Measurements from ENCODE around the gene SARDH. TPM values are rescaled to one million over a fixed set of nuclear protein-coding genes. Genes with fewer than 3 reads are reported as not detected.

The SARDH gene
- total and polyA plus RNA-seq, 11 donors: 0.19 to 1.7 (median 0.69) TPM

DNA sequence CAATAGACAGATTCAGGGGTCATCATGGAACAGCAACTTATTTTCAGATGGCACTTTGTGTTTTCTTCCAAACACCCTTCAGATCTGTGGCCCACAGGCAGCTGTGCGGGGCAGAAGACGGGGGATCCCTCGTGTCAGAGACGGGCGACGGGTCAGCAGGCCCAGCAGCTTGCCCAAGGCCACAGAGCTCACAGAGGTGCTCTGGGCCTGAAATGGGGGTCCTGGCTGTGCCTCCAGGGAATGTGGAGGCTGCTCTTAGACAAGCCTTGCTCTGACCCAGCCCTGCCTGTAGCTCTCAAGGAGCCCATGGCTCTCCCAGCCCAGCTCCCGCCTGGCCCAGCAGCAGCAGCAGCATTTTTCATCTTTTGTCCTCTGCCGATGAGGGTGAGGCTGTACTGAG lies 40.9 kb upstream of the SARDH start:
- no peak for TF ChIP-seq POLR2A (IDR thresholded peaks at IDR 0.05)
- TF ChIP-seq, protein P1, sequence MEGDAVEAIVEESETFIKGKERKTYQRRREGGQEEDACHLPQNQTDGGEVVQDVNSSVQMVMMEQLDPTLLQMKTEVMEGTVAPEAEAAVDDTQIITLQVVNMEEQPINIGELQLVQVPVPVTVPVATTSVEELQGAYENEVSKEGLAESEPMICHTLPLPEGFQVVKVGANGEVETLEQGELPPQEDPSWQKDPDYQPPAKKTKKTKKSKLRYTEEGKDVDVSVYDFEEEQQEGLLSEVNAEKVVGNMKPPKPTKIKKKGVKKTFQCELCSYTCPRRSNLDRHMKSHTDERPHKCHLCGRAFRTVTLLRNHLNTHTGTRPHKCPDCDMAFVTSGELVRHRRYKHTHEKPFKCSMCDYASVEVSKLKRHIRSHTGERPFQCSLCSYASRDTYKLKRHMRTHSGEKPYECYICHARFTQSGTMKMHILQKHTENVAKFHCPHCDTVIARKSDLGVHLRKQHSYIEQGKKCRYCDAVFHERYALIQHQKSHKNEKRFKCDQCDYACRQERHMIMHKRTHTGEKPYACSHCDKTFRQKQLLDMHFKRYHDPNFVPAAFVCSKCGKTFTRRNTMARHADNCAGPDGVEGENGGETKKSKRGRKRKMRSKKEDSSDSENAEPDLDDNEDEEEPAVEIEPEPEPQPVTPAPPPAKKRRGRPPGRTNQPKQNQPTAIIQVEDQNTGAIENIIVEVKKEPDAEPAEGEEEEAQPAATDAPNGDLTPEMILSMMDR (IDR thresholded peaks at IDR 0.05): no peak
- Histone ChIP-seq H3K27ac (no peak overlapping the region), H3K36me3 (peaks cover 0 to 46% (median 11%) of the 10 kb centered on the region in 9 donors), H3K9me3 (peaks cover 0 to 6% (median 0%) of the 10 kb centered on the region in 12 donors), H3K4me3 (no peak overlapping the region), H3K4me1 (peaks cover 0 to 17% (median 4%) of the 10 kb centered on the region in 12 donors), H3K27me3 (no peaks in the 10 kb centered on the region)
- ATAC-seq (no peak), DNase-seq (peak in 2 of 5 donors; percentile 9 to 39)
- intact Hi-C loops (cut with DNase I): no loop called here
- WGBS, 4 donors: 91 to 100% (median 98%) methylated on average over 8 of the region's 8 CpGs

DNA sequence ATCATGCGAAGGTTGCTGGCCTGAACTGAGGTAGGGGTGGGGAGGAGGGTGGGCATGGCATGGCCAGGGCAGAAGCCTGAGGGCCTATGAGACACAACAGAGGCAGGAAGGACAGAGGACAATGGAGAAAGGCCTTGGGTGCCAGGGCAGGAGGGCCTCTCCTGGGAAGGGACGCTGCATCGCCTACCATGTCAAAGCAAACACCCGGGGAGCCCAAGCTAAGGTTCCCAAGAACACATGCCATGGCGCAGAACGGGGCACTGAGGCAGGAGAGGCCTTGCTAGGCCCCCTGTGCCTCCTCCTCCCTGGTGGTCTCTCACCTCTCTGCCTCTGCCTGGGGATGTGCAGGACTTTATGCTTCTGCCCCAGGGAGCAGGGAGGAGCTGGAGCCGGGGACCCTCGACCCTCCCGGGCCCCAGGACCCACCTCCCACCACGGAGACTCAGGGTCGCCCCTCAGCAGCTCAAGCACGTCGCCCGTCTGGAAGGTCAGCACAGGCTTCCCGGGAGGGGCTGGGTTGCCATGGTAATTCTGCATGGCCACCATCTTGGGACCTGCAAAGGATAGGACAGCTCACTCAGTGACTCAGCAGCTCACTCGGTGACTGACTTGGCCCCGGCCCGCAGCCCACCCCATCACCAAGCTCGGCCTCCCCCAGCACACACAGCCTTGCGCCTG lies 40.3 kb upstream of the SARDH start:
- no peak overlapping the region for H3K4me3 ChIP-seq
- peaks cover 0 to 50% (median 11%) of the 10 kb centered on the region in 9 donors for H3K36me3 ChIP-seq
- peaks cover 0 to 19% (median 4%) of the 10 kb centered on the region in 12 donors for H3K4me1 ChIP-seq
- H3K27ac ChIP-seq: no peak overlapping the region
- ATAC-seq (no peak), DNase-seq (peak in 2 of 5 donors; percentile 26 to 67)
- 91 to 98% (median 94%) methylated on average over 14 to 20 of the region's 20 CpGs for WGBS, 4 donors
- H3K9me3 ChIP-seq: peaks cover 0 to 12% (median 0%) of the 10 kb centered on the region in 12 donors
- intact Hi-C loops (cut with DNase I): no loop called here
- H3K27me3 ChIP-seq: no peaks in the 10 kb centered on the region
- TF ChIP-seq, protein P1 (IDR thresholded peaks at IDR 0.05): no peak
- no peak for TF ChIP-seq POLR2A (IDR thresholded peaks at IDR 0.05)

DNA sequence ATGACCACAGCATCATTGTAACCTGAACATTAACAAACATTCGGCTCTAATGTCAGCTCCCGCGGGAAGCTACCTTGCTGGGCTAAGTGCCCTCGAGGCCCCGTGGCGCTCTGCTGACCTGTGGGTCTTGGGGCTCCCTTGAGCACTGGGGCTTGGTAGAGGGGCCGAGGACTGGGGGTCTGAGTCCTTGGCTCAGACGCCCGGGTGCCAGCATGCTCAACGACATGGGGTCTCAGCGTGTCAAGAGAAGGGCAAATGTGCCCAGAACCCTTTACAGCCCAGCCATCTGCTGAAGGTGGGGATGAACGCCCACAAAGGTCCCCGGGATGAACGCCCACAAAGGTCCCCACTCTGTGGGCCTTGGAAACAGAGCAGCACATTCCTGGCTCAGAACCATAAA lies 39.7 kb upstream of the SARDH start:
- no peak for ATAC-seq
- 87 to 96% (median 93%) methylated on average over 8 to 14 of the region's 14 CpGs for WGBS, 4 donors
- intact Hi-C loops (cut with DNase I): no loop called here
- Histone ChIP-seq H3K27ac (peak overlapping the region in 1 of 12 donors; percentile 20), H3K9me3 (peaks cover 0 to 12% (median 0%) of the 10 kb centered on the region in 12 donors), H3K36me3 (peaks cover 0 to 54% (median 11%) of the 10 kb centered on the region in 9 donors), H3K4me1 (peaks cover 0 to 19% (median 4%) of the 10 kb centered on the region in 12 donors), H3K4me3 (no peak overlapping the region), H3K27me3 (no peaks in the 10 kb centered on the region)
- DNase-seq: peak in 1 of 5 donors; percentile 56
- TF ChIP-seq, protein P1 (IDR thresholded peaks at IDR 0.05): no peak
- TF ChIP-seq POLR2A (IDR thresholded peaks at IDR 0.05): no peak

DNA sequence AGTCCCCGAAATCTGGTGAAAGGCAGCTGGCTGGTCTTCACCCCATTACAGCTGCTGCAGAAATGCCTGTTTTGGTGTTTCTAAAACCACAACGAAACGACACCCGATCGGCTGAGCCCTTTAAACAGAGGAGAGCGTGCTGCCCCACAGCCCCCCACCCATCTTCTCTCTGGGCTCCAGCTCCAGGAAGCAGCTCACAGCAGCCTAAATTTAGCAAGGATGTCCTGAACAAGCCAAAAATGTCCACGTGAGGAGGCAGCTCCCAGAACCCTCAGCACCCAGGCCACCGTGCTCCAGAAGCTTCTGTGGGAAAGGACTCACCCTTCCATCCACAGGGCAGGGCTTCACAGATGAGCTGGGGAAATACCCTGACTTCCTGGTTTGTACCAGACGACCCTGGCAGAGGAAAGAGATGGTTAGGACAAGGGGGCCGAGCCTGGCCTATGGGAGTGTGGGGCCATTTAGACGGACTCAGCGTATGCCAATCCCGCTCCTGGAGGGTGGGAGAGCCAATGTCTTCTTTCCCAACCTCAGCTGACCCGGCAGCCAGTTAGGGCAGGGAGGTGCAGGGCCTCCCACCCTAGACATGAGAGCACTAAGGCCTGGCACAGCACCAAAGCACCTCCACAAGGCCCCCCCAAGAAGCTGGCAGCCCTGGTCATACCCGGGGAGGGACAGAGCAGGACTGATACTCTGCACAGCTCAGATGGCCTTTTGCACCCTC lies 39.1 kb upstream of the SARDH start:
- peak in 3 of 4 donors; percentile 44 to 60 (median 48) for ATAC-seq
- TF ChIP-seq, protein P1 (IDR thresholded peaks at IDR 0.05): no peak
- TF ChIP-seq POLR2A (IDR thresholded peaks at IDR 0.05): no peak
- peak in 4 of 5 donors; percentile 29 to 40 (median 35) for DNase-seq
- Histone ChIP-seq H3K27me3 (no peaks in the 10 kb centered on the region), H3K4me1 (peaks cover 0 to 19% (median 4%) of the 10 kb centered on the region in 12 donors), H3K27ac (peak overlapping the region in 1 of 12 donors; percentile 38), H3K36me3 (peaks cover 0 to 54% (median 11%) of the 10 kb centered on the region in 9 donors), H3K9me3 (peaks cover 0 to 12% (median 0%) of the 10 kb centered on the region in 12 donors), H3K4me3 (no peak overlapping the region)
- 69 to 77% (median 72%) methylated on average over 15 of the region's 15 CpGs for WGBS, 4 donors
- intact Hi-C loops (cut with DNase I): no loop called here

Measured in heart left ventricle (tissue), 16 donors.